ENCODE data around the gene TMEM151B. TPM values are rescaled to one million over a fixed set of nuclear protein-coding genes. Genes with fewer than 3 reads are reported as not detected.

Gene TMEM151B
- total RNA-seq, result not detected in 2 replicates

DNA sequence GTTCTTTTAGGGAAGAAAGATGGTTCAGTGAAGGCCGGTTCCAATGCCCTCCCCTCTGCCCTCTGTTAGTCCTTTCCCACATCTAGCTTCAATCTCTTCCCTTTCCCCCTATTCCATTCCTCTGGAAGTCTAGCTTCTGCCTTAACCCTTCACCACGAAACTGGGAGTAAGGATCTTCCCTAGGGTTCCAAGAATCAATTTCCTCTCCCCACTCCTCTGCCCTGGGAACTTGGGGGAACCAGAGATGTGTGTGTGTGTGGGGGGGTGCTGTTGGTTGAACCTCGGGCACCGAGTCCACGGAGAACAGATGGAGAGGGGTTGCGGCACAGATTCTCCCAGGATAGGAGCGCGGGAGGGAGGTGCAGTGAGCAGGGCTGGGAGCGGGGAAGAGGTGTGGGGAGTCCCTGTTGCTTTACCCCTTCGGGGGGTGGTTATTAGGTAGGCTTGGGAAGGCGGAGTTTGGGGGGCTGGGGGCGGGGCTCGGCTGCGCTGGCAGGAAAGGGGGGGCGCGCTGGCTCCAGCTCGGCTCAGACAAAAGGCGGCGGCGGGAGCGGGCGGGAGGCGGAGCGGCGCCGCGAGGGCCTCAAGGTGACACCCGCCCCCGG lies at the start of gene TMEM151B:
TMEM151B (plus strand) TSS at position 530 of the 605 bp plus-strand sequence. CDS start 293 bp downstream, outside the sequence.
- intact Hi-C loops (cut with micrococcal nuclease), result loop anchor here (5.0 to 10.0 kb wide), 2 partner anchors 498 to 1745 kb away; partner anchors contain the start of genes CLIC5 and VEGFA

DNA sequence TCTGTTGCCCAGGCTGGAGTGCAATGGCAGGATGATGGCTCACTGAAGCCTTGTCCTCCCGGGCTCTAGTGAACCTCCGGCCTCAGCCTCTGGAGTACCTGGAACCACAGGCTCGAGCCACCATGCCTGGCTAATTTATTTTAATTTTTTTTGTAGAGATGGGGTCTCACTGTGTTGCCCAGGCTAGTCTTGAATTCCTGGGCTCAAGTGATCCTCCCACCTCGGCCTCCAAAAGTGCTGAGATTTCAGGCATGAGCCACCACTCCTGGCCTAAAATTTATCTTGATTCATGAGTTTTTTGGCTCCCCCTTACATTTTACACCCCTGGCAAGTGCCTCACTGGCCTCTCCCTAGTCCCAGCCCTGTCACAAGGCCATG lies 49.3 kb upstream of the TMEM151B start:
- intact Hi-C loops (cut with micrococcal nuclease), result loop anchor here (1.0 to 5.0 kb wide), 6 partner anchors 16 to 594 kb away; partner anchors contain the start of genes GTPBP2, MRPL14, TMEM63B and VEGFA

DNA sequence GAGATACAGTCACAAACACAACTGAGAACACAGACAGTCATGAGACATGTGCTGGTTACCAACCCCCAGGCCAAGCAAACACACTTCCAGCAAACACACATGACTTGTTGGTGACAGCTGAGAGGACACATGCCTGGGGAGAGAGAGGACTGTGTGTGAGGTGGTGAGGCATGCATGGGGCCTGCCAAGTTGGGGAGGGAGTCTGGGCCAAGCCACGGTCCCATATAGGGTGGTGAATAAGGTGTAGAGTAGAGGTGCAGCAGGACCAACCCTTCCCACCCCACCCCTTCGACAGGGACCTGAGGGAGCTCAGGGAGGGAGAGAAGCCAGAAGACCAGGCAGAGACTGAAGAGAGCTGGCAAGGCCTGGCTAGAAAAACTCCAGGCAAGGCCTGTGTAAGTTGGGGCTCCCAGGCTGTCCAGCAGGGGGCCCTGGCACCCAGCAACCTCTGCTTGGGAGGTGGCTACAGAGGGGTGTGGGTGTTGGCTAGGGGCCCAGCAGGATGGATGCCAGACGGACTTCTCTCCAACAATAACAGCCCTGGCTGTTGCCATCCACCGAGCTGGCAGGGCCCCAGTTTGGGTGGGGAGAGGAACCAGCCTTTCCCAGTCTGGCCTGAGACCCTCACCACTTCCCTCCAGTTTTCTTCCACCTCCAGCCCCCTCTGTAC lies 48.8 kb upstream of the TMEM151B start:
- intact Hi-C loops (cut with micrococcal nuclease), result loop anchor here (1.0 to 5.0 kb wide), 6 partner anchors 16 to 594 kb away; partner anchors contain the start of genes GTPBP2, MRPL14, TMEM63B and VEGFA

DNA sequence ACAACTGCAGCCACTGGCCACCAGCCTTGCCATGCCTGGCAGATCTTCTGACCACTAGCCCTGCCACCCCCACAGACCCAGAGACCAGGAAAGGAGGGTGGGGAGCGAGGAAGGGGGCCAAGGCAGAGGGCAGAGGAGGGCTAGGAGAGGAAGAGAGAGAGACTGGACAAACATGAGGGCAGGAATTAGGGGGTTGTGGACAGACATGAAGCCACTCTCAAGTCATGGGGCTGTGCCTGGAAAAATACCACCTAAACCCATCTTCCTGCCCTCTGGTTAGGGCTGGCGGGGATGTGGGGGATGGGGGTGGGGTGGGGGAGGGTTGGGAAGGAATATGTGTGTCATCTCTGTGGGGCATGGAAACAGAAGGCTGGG lies 48.3 kb upstream of the TMEM151B start:
- intact Hi-C loops (cut with micrococcal nuclease), result loop anchor here (1.0 to 5.0 kb wide), 6 partner anchors 15 to 595 kb away; partner anchors contain the start of genes GTPBP2, MRPL14, TMEM63B and VEGFA

DNA sequence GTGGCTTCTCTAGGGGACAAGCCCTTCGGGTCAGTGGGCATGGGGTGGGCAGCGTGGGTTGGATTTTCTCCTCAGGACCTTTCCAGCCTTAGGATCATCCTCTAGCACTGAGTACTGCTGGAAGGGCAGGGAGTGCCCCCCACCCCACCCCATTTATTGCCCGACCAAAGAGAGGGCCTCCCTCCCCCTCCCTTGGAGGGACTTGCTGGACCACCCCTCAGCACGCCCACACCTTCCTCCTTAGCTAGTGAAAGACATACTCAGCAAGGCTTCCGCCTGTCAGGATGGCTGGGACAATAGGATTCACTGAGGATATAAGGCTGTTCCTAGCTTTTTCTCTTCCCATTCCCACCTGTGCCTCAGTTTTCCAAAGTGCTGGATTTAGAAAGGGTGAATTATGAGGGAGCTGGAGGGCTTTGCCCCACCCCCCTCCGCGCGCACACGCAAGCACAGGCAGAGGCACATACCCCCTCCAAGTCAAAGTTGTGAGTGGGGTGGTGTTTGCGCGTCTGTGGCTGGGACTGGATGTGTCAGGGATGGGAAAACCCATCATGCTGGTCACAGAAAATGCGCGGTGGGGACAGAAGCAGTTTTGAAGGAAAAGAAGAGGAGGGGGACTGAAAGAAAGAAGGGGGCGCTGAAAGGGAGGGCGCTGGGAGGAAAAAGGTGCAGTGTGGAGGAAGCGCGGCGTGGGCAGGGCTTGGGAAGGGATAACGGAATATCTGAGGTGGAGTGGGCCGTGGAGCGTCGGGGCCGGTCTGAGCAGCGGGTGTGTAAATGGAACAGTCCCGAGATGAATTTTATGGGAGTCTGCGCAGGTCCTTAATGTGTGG lies 47.5 kb upstream of the TMEM151B start:
- intact Hi-C loops (cut with micrococcal nuclease), result loop anchor here (1.0 to 5.0 kb wide), 2 partner anchors 24 to 595 kb away; partner anchors contain the start of gene GTPBP2

DNA sequence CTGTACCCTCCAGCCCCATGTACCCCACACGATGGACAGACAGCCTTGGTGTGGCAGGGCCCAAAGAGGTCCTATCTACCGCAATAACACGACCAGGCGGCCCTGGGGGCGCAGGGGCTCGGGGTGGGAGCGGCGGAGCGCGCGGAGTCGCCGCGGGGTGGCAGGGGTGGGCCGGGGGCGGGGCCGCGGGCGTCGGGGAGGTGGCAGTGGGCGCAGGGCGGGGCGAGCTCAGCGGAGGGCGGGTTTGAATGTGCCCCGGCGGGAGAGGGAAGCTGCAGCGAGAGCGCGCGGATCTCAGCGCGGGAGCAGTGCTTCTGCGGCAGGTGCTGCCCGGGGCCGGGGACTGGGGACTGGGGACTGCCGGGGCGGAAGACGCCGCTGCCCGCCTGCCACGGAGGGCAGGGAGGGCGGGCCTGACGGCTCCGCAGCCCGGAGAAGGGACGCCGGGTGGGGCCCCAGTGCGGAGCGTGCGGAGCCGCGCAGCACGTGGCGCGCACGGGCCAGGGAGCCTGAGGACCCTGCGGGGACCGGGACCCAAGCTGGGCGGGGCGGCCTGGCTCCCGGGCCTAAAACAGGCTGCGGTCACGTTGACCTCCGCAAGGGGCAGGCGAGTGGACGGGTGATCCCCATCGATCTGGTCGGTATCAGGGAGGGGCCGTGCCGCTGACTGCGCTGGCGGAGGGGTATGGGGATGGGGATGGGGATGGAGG lies 46.8 kb upstream of the TMEM151B start, which contains the start of gene SLC29A1:
SLC29A1 (plus strand) TSS at position 277 of the 710 bp plus-strand sequence. CDS start 3,719 bp downstream, outside the sequence.
- intact Hi-C loops (cut with micrococcal nuclease), result loop anchor here (1.0 to 5.0 kb wide), 5 partner anchors 23 to 596 kb away; partner anchors contain the start of genes AARS2, CDC5L, GTPBP2 and NFKBIE

DNA sequence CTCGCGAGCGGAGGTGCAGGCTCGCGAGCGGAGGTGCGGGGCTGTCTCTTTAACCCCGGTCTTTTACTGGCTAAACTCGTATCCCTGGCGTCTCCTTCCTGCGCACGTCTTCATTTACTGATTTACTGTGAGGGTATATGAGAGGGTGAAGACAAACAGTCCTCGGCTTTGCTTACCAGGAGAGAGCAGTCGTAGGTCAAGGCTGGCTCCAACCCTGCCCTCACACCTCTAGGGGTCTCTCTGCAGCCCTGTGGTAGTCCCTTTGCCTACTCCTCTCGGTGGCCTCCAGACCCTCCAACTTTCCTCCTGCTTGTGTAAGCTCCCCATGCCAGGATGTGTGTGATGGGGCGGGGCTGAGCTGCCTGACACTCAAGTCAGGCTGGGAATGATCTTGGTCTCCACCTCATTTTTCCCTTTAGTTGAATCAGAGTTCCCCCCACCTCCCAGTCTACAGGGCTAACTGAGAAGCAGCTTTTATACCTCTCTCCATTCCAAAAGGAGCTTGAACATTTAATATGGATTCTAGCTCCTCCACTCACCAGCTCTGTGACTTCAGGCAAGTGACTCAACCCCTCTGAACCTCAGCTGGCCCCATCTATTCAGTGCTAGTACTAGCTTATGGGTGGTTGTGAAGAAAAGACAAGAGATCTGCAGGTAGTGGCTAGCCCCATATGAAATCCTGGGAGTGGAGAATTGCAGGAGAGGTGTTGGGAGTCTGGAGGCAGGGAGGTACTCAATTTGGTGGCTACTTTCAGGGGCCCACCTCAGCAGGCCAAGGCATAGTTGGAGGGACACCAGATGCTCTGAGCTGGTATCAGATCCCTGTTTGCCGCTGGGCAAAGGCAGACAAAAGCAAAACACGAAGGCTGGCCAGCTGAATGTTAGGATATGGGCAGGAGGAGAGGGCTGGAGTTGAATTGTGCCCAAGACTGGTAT lies 46.0 kb upstream of the TMEM151B start:
- intact Hi-C loops (cut with micrococcal nuclease), result loop anchor here (1.0 to 5.0 kb wide), 4 partner anchors 41 to 597 kb away; partner anchors contain the start of genes AARS2, CDC5L, GTPBP2 and NFKBIE

DNA sequence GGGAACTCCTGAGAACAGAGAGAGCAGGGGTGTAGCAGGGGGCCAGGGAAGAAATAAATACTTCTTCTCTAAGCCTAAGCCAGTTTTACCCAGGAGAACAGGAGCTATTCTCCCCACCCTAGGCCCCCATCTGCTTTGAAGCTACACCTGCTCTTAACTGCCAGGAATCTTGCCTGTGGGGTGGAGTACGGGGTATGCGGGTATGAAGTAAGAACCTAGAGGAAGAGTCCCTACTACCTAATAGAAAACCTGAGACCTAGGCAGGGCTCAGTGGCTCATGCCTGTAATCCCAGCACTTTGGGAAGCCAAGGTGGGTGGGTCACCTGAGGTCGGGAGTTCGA lies 45.3 kb upstream of the TMEM151B start:
- intact Hi-C loops (cut with micrococcal nuclease), result loop anchor here (1.0 to 5.0 kb wide), 4 partner anchors 40 to 598 kb away; partner anchors contain the start of genes AARS2, CDC5L, GTPBP2 and NFKBIE

DNA sequence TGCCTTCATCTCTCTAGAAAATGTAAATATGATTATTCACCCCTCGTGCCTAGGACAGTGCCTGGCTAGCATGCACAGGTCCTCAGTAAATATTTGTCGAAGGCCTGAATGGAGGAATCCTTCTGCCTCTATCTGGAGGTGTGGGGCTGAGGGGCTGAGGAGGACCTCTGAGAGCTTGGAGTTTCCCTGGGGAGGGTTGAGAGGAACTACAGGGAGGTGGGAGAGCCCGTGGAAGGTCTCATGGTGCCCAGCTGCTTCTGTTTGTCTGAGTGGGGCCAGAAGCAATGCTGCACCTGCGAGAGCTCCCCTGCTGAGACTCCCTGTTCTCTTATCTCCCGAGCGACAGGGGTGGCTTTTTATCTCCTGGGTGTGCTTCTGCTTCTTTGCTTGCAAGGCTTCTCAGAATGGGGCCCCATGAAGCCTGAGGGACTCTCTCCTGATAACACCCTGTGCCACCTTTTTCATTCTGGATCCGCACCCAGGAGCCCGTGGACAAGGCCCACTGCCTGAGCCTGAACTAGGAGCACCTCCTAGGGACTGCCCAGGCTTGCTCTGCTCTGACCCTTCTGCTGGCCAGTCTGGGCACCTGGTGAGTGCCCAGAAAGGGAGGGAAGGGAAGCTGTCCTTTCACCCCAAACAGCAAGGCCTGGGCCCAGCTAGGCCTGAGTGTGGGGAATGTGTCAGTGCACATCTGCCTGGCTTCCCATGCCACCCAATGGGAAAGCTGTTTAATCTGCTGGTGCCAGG lies 44.5 kb upstream of the TMEM151B start:
- intact Hi-C loops (cut with micrococcal nuclease), result loop anchor here (2.0 kb wide), 1 partner anchor 161 kb away; the partner anchor contains the start of gene CDC5L

DNA sequence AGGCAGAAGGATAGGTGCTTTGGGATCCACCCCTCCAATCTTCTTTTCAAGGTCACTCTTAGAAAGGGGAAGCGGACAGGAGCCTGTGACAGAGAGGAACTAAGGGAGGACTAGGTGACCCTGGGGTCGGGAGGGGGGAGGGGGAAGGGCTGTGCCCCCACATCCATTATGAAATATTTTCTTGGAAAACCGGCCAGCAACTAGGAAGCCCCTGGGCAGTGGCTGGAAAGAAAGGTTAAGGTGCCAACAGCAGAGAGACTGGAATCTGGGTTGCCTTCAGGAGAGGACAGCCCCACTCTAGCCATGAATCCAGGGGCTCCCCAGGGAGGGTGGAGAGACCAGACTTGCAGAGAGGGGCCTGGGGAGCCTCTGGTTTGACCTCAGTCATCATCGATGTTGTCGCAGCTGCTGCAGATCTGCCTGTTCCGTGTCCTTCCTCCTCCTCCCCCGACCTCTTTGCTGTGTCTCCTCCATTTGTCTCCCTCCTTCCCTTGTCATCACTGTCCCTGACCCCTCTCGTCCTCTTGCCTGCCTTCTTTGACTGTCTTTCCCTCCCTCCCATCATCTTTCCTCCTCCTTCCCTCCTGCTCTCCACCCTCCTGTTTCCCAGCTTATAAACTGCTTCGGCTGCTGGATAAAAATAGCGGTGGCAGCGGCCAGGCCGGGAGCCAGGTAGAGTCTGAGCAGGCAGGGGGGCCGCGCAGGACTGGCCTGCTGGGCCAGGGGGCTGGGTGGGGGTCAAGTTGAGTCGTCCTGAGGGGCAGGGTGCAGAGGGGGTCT lies 43.7 kb upstream of the TMEM151B start:
- intact Hi-C loops (cut with micrococcal nuclease), result no loop called here

DNA sequence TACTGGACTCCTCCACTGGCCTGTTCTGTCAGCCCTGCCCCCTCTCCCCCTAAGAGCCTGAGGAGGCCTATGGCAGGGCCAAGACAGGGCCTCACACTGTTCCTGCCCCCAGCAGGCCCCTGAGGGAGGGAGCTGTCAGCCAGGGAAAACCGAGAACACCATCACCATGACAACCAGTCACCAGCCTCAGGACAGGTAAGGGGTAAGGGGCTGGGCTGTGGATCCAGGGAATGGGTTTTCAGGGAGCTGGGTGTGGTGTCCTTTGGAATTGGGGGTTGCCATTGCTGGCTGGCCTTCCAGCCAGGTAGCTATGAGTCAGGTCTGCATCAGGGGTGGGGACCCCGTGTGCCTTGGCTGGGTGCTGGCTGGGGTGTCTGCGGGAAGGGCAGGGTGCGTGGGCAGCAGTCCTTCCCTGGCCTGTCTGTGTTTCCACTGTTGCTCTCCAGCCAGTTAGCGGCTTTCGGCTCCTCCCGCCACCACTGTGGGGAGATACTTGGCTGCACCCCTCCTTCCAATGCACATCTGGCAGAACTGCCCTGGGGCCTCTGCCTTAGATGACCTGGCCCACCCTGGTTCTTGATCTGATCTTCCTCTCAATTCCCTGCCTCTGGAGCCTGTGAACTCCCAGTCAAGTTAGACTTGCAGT lies 43.0 kb upstream of the TMEM151B start:
- intact Hi-C loops (cut with micrococcal nuclease), result no loop called here

DNA sequence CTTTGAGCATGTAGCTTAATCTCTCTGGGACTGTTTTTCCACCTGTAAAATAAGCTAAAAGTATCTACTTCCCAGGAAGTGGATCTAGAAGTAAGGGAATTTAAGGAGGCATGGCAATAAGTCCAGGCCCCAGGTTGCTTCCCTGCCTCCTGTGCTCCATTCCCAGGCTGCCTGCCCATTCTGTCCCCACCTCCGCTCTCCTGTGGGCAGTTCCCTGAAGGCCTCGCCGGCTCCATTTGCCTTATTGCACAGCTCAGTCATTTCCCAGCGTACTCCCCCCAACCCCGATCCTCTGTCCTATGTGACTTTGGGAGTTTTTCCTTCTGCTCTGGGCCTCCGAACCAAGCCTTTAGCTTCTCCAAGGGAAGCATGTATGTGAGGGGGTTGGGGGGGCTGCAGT lies 42.2 kb upstream of the TMEM151B start:
- intact Hi-C loops (cut with micrococcal nuclease), result no loop called here

DNA sequence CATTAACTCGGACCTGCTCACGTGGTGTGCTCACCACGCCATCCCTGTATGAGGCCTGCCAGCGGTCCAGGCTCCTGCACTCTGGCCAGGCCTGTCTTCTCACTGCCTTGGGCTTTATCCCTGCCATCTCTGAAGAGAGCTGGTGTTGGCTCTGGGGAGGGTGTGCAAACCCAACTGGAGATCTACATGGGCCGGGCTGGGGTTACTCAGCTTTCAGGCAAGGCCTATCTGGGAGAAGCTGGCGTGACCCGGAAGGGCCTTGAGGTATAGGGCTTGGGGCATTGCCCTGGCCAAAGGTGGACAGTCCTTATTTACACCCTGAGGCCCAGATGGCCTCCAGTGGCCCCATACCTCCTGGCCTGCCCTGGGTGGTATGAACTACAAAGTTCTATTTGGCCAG lies 41.8 kb upstream of the TMEM151B start:
- intact Hi-C loops (cut with micrococcal nuclease), result no loop called here

DNA sequence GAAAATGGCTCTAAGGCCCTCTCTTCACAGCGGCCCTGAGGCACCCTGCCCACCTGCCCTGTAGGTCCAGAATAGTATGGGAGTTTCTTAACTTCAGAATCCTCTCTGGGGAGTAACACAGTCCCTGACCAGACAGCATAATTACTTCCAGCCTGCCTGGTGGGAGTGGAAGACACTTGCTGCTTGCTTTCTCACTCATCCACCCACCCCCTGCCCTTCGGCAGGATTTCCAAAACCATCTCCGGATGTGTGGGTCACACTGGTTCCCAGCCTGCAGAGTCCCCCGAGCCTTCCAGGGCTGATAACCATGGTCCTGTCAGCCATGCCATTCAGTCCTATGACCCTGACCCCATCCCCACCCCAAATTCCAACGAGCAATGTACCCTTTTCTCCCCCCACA lies 41.4 kb upstream of the TMEM151B start:
- intact Hi-C loops (cut with micrococcal nuclease), result no loop called here

DNA sequence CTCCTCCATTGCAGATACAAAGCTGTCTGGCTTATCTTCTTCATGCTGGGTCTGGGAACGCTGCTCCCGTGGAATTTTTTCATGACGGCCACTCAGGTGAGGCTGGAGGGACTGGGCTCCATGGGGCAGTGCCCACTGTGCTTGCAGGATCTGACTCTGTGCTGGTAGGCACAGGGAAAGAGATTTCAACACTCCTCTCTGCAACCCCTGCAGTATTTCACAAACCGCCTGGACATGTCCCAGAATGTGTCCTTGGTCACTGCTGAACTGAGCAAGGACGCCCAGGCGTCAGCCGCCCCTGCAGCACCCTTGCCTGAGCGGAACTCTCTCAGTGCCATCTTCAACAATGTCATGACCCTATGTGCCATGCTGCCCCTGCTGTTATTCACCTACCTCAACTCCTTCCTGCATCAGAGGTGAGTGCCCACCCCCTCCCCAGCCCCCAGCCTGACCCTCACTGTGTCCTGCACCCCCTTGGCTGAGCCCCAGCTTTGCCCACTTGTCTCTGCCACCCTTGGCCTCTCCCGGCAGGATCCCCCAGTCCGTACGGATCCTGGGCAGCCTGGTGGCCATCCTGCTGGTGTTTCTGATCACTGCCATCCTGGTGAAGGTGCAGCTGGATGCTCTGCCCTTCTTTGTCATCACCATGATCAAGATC lies 40.7 kb upstream of the TMEM151B start:
- intact Hi-C loops (cut with micrococcal nuclease), result no loop called here

DNA sequence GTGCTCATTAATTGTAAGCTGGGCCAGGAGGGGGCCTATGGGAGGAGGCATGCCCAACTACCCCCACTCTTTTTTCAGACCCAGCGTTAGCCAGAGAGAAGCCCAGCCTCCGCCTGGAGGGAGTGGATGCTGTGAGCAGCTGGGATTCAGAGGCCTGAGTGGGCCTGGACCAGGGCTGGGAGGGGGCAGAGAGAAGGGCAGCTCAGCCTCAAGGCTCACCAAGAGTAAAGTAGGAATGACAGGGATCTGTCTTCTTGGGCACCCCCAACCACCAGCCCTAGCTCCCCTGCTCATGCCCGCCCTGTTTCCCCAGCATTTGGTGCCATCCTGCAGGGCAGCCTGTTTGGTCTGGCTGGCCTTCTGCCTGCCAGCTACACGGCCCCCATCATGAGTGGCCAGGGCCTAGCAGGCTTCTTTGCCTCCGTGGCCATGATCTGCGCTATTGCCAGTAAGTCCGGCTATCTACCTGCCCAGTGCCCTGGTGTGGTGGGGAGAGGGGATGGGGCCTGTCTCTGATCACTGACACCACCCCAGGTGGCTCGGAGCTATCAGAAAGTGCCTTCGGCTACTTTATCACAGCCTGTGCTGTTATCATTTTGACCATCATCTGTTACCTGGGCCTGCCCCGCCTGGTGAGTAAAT lies 40.1 kb upstream of the TMEM151B start:
- intact Hi-C loops (cut with micrococcal nuclease), result no loop called here
